OCI-LY1 (cell line): Measurements from ENCODE around the gene NADK.

Source experiments
- H2AFZ ChIP-seq: fragments of 200-600 bp; sonication (generic), shearing (Covaris generic); 2 replicates; pipeline ENCODE4 v1.6.0; 2014; ENCODE audit warnings: antibody characterized with exemption, mild to moderate bottlenecking, low read length
- H3F3A ChIP-seq: fragments of 200-600 bp; sonication (generic), shearing (Covaris generic); 2 replicates; pipeline ENCODE4 v1.6.0; 2014; ENCODE audit warnings: mild to moderate bottlenecking, antibody characterized with exemption, low read length, moderate library complexity; ENCODE audit not compliant: insufficient read depth
- H3K27ac ChIP-seq: fragments of 200-600 bp; sonication (generic); 2 replicates; pipeline ENCODE4 v1.5.1; 2014; ENCODE audit warnings: low read length, mixed run types, mild to moderate bottlenecking, low read depth; ENCODE audit not compliant: poor library complexity, severe bottlenecking
- H3K27me3 ChIP-seq: fragments of 200-600 bp; sonication (generic); 2 replicates; pipeline ENCODE4 v1.6.0; 2014; ENCODE audit warnings: antibody characterized with exemption, mild to moderate bottlenecking, low read length, moderate library complexity; ENCODE audit not compliant: insufficient read depth
- H3K36me3 ChIP-seq: fragments of 200-600 bp; sonication (generic); 2 replicates; pipeline ENCODE4 v1.6.1; 2014; ENCODE audit warnings: mild to moderate bottlenecking, antibody characterized with exemption, low read length, moderate library complexity, mixed read lengths; ENCODE audit not compliant: insufficient read depth
- H3K4me1 ChIP-seq: fragments of 200-600 bp; sonication (generic); 2 replicates; pipeline ENCODE4 v1.5.1; 2014; ENCODE audit warnings: mild to moderate bottlenecking, low read length, moderate library complexity; ENCODE audit not compliant: insufficient read depth, severe bottlenecking
- H3K4me2 ChIP-seq: fragments of 200-600 bp; sonication (generic), shearing (Covaris generic); 2 replicates; pipeline ENCODE4 v1.6.1; 2014; ENCODE audit warnings: low read length
- H3K4me3 ChIP-seq: fragments of 200-600 bp; sonication (generic); 2 replicates; pipeline ENCODE4 v1.5.1; 2014; ENCODE audit warnings: low read length, low read depth, mild to moderate bottlenecking, mixed read lengths; ENCODE audit not compliant: poor library complexity, severe bottlenecking
- H3K79me2 ChIP-seq: fragments of 200-600 bp; shearing (Covaris generic); 2 replicates; pipeline ENCODE4 v1.6.1; 2016; ENCODE audit warnings: mixed run types, low read length, mixed read lengths; ENCODE audit not compliant: insufficient read depth
- H3K9ac ChIP-seq: fragments of 200-600 bp; sonication (generic), shearing (Covaris generic); 2 replicates; pipeline ENCODE4 v1.6.1; 2014; ENCODE audit warnings: mild to moderate bottlenecking, low read length, mixed read lengths
- H3K9me2 ChIP-seq: fragments of 200-600 bp; sonication (generic), shearing (Covaris generic); 2 replicates; pipeline ENCODE4 v1.6.1; 2014; ENCODE audit warnings: low read depth, mild to moderate bottlenecking, low read length, mixed read lengths
- H3K9me3 ChIP-seq: fragments of 200-600 bp; shearing (Covaris generic); 2 replicates; pipeline ENCODE4 v1.6.1; 2014; ENCODE audit warnings: low read length, mixed read lengths
- H4K20me1 ChIP-seq: fragments of 200-600 bp; sonication (generic), shearing (Covaris generic); 2 replicates; pipeline ENCODE4 v1.6.0; 2016; ENCODE audit warnings: mild to moderate bottlenecking, low read length; ENCODE audit not compliant: insufficient read depth
- CTCF ChIP-seq: fragments of 200-600 bp; sonication (generic), shearing (Covaris generic); IDR thresholded peaks from 2 replicates; pipeline ENCODE4 v1.5.1; 2017; ENCODE audit warnings: mild to moderate bottlenecking, antibody characterized with exemption, low read length, moderate library complexity, mixed read lengths
- EZH2 ChIP-seq: fragments of 200-600 bp; sonication (generic), shearing (Covaris generic); IDR thresholded peaks from 2 replicates; pipeline ENCODE4 v1.8.0; 2017; ENCODE audit warnings: borderline replicate concordance, mixed run types, mild to moderate bottlenecking, antibody characterized with exemption, low read length, moderate library complexity, mixed read lengths

Gene NADK

GRCh38 chr1:1764876-1765470 lies 13.3 kb downstream of the NADK start:
- no peak for TF ChIP-seq EZH2
- no peak for TF ChIP-seq CTCF
- Histone ChIP-seq H3K27me3 (no peaks in the 10 kb centered on the region), H3K9me3 (no peaks in the 10 kb centered on the region), H3K79me2 (peaks cover 57% of the 10 kb centered on the region), H4K20me1 (0 out of 2 replicates have a peak, but pooled peaks cover 3% of the 10 kb centered on the region), H3K4me2 (no peak overlapping the region), H3K4me3 (no peak overlapping the region), H3K27ac (peak overlapping the region; percentile 13), H3F3A (no peaks in the 10 kb centered on the region), H3K9ac (no peak overlapping the region), H3K9me2 (no peaks in the 10 kb centered on the region), H3K36me3 (peaks cover 97% of the 10 kb centered on the region), H2AFZ (no peak overlapping the region), H3K4me1 (no peaks in the 10 kb centered on the region)

- no peak overlapping the region for H3K4me2 ChIP-seq
- H3K27me3 ChIP-seq, result no peaks in the 10 kb centered on the region
- H3F3A ChIP-seq, result no peaks in the 10 kb centered on the region
- H3K27ac ChIP-seq, result no peak overlapping the region
- peak; percentile 48 for TF ChIP-seq CTCF
- TF ChIP-seq EZH2, result no peak
- H3K4me3 ChIP-seq, result no peak overlapping the region
- H2AFZ ChIP-seq, result no peak overlapping the region
- H3K36me3 ChIP-seq, result peaks cover 96% of the 10 kb centered on the region
- H3K79me2 ChIP-seq, result peaks cover 47% of the 10 kb centered on the region
- H3K9me3 ChIP-seq, result no peaks in the 10 kb centered on the region
- H4K20me1 ChIP-seq, result 0 out of 2 replicates have a peak, but pooled peaks cover 3% of the 10 kb centered on the region
- H3K4me1 ChIP-seq, result peaks cover 4% of the 10 kb centered on the region
- H3K9ac ChIP-seq, result no peak overlapping the region
- no peaks in the 10 kb centered on the region for H3K9me2 ChIP-seq
Measured at GRCh38 chr1:1763657-1764621, 14.3 kb downstream of the NADK start.

GRCh38 chr1:1761504-1762376 lies 16.5 kb downstream of the NADK start:
- Histone ChIP-seq H3K9me3 (no peaks in the 10 kb centered on the region), H3K4me1 (peaks cover 4% of the 10 kb centered on the region), H3K4me2 (no peak overlapping the region), H3K9me2 (no peaks in the 10 kb centered on the region), H3F3A (no peaks in the 10 kb centered on the region), H3K9ac (no peak overlapping the region), H4K20me1 (no peaks in the 10 kb centered on the region), H3K27ac (no peak overlapping the region), H3K36me3 (peaks cover 95% of the 10 kb centered on the region), H3K27me3 (no peaks in the 10 kb centered on the region), H3K4me3 (no peak overlapping the region), H2AFZ (no peak overlapping the region), H3K79me2 (peaks cover 25% of the 10 kb centered on the region)
- TF ChIP-seq EZH2, result no peak
- no peak for TF ChIP-seq CTCF
